ENCODE measurements around the gene DOCK11. TPM values are rescaled to one million over a fixed set of nuclear protein-coding genes. Genes with fewer than 3 reads are reported as not detected.

Gene DOCK11
- total and polyA plus RNA-seq, 2 of the 4 experiments (the other 2 are of a cell fraction): 3.9 to 13.1 TPM

GRCh38 chrX:118502161-118502789 is 6.7 kb downstream of the DOCK11 start:
- Histone ChIP-seq H3K4me3 (ENCODE audit: insufficient read depth, low read depth, low read length) (no peak overlapping the region), H2BK20ac (ENCODE audit: low read depth, low read length) (no peak overlapping the region), H3K36me3 (ENCODE audit: control insufficient read depth, insufficient read depth, low read length) (no peaks in the 10 kb centered on the region), H3K4ac (ENCODE audit: low read depth, low read length) (no peak overlapping the region), H2BK5ac (ENCODE audit: low read depth, low read length, poor library complexity, severe bottlenecking) (no peak overlapping the region), H3K79me1 (ENCODE audit: low read depth in 1 of 2, low read length in 2 of 2) (peaks cover 6% of the 10 kb centered on the region in 2 experiments; a peak in 3 of 4 replicates), H3K14ac (replicated peaks; ENCODE audit: low read depth, low read length) (no peak overlapping the region), H2BK15ac (ENCODE audit: low read depth, low read length) (no peak overlapping the region), H3K23ac (ENCODE audit: low read depth, low read length) (no peak overlapping the region), H4K20me1 (ENCODE audit: insufficient read depth, low read length) (no peaks in the 10 kb centered on the region), H3K4me1 (ENCODE audit: control insufficient read depth, insufficient read depth, low read length) (no peaks in the 10 kb centered on the region), H3K4me2 (ENCODE audit: low read depth, low read length) (no peak overlapping the region), H3K9me3 (ENCODE audit: control insufficient read depth, insufficient read depth, low read length) (no peaks in the 10 kb centered on the region), H3K9ac (ENCODE audit: low read depth, low read length) (no peak overlapping the region), H3K56ac (ENCODE audit: extremely low read depth, insufficient read depth, low read length) (no peak overlapping the region), H2BK120ac (ENCODE audit: low read depth, low read length) (no peak overlapping the region), H4K91ac (ENCODE audit: insufficient read depth, low read depth, low read length) (no peak overlapping the region), H4K8ac (ENCODE audit: low read depth in 2 of 2, low read length in 2 of 2) (no peak overlapping the region), H3K27me3 (ENCODE audit: control insufficient read depth, insufficient read depth, low read length) (no peaks in the 10 kb centered on the region), H2AK5ac (ENCODE audit: low read depth, low read length) (no peak overlapping the region), H3K18ac (ENCODE audit: low read depth, low read length) (no peak overlapping the region), H3K9me1 (ENCODE audit: insufficient read depth, low read length) (no peaks in the 10 kb centered on the region), H2AK9ac (replicated peaks; ENCODE audit: low read depth, low read length, poor library complexity) (no peak overlapping the region), H2AFZ (replicated peaks; ENCODE audit: low read length, poor library complexity) (no peak overlapping the region), H4K5ac (ENCODE audit: low read depth, low read length) (no peak overlapping the region), H3K27ac (ENCODE audit: insufficient read depth, low read length) (no peak overlapping the region)
- BruUV-seq (replicated peaks): no TSS peak
- CTCF ChIA-PET: no interaction called here
- intact Hi-C loops (cut with micrococcal nuclease): no loop called here
- DNase-seq: no peak
- in situ Hi-C loops (cut with MboI; ENCODE audit: low sequenced_read_pairs): no loop called here
- TF ChIP-seq CHD1 (IDR thresholded peaks at IDR 0.05; ENCODE audit: low read depth, low read length) (no peak), RFX5 (IDR thresholded peaks at IDR 0.05; ENCODE audit: low read depth, low read length) (no peak), MXI1 (IDR thresholded peaks at IDR 0.05; ENCODE audit: borderline replicate concordance, low read depth, low read length) (no peak), MAFK (IDR thresholded peaks at IDR 0.05; ENCODE audit: low read depth, low read length) (no peak), ELK1 (IDR thresholded peaks at IDR 0.05; ENCODE audit: borderline replicate concordance, low read depth, low read length) (no peak), RCOR1 (IDR thresholded peaks at IDR 0.05; ENCODE audit: insufficient replicate concordance, low read length) (no peak), BHLHE40 (IDR thresholded peaks at IDR 0.05; ENCODE audit: low read depth, low read length) (no peak), RAD21 (IDR thresholded peaks at IDR 0.05; ENCODE audit: low read length) (no peak), FOS (IDR thresholded peaks at IDR 0.05; ENCODE audit: low read depth, low read length) (no peak), NFE2L2 (IDR thresholded peaks at IDR 0.05; ENCODE audit: low read depth, low read length) (no peak), SMC3 (IDR thresholded peaks at IDR 0.05; ENCODE audit: low read depth, low read length) (no peak), POLR2A (IDR thresholded peaks at IDR 0.05; ENCODE audit: low read depth, low read length) (no peak), CTCF (conservative IDR thresholded peaks at IDR 0.05; ENCODE audit: low read depth, low read length) (no peak), CEBPB (IDR thresholded peaks at IDR 0.05; ENCODE audit: low read depth, low read length) (no peak), MAZ (IDR thresholded peaks at IDR 0.05; ENCODE audit: borderline replicate concordance, low read depth, low read length) (no peak), USF2 (IDR thresholded peaks at IDR 0.05; ENCODE audit: low read depth, low read length) (no peak)
- dilution Hi-C loops (cut with HindIII; ENCODE audit: low sequenced_read_pairs, unreplicated experiment): no loop called here
- POLR2A ChIA-PET (ENCODE audit: unreplicated experiment): no interaction called here
- WGBS, 2 experiments (ENCODE audit: extremely low coverage in 2 of 2, insufficient read length in 1 of 2): 27% methylated on average over 2 of the region's 6 CpGs; no CpG with 5 or more reads in 1 of the 2 experiments
- no peak for ATAC-seq (ENCODE audit: low read depth)
